Spleen (tissue), 11 donors: ENCODE data around the gene ALG5. TPM values are rescaled to one million over a fixed set of nuclear protein-coding genes. Genes with fewer than 3 reads are reported as not detected.

Source experiments
- DNase-seq: peaks from one replicate; pipeline ENCODE4 v3.0.0-alpha.2; 2020
- H3K27ac ChIP-seq, 8 donors: fragments of 200-600 bp; sonication (generic) in 7 of 8; 1 replicate in 4 of 8; 2 replicates in 4 of 8; pipeline versions ENCODE4 v1.5.0 to v1.8.0; 2016 to 2021; ENCODE audit warnings: inconsistent platforms in 4 of 8, mild to moderate bottlenecking in 4 of 8, moderate library complexity in 1 of 8
- H3K27me3 ChIP-seq, 7 donors: fragments of 200-600 bp; sonication (generic) in 6 of 7; replicated peaks in 1 of 7; 1 replicate in 4 of 7; 2 replicates in 3 of 7; pipeline versions ENCODE4 v1.5.0 to v1.8.0; 2016 to 2021; ENCODE audit warnings: inconsistent platforms in 3 of 7, mild to moderate bottlenecking in 1 of 7
- H3K36me3 ChIP-seq, 6 donors: fragments of 200-600 bp; sonication (generic) in 5 of 6; 1 replicate in 4 of 6; 2 replicates in 2 of 6; pipeline versions ENCODE4 v1.5.0 to v1.8.0; 2016 to 2021; ENCODE audit warnings: inconsistent platforms in 2 of 6
- H3K4me1 ChIP-seq, 6 donors: fragments of 200-600 bp; sonication (generic) in 5 of 6; 1 replicate in 3 of 6; 2 replicates in 3 of 6; pipeline versions ENCODE4 v1.5.0 to v1.8.0; 2016 to 2021; ENCODE audit warnings: inconsistent platforms in 3 of 6
- H3K4me3 ChIP-seq, 8 donors: fragments of 200-600 bp; sonication (generic) in 7 of 8; 1 replicate in 4 of 8; 2 replicates in 4 of 8; pipeline versions ENCODE4 v1.5.0 to v1.8.0; 2016 to 2021; ENCODE audit warnings: inconsistent platforms in 4 of 8, mild to moderate bottlenecking in 4 of 8, moderate library complexity in 2 of 8
- H3K9me3 ChIP-seq, 8 donors: fragments of 200-600 bp; sonication (generic) in 7 of 8; 1 replicate in 4 of 8; 2 replicates in 4 of 8; pipeline versions ENCODE4 v1.5.0 to v1.8.0; 2016 to 2021; ENCODE audit warnings: inconsistent platforms in 4 of 8
- CTCF ChIP-seq, 11 experiments: fragments of 200-600 bp in 7 of 11; fragments of 450-650 bp in 4 of 11; sonication (generic) in 4 of 11; IDR thresholded peaks in 8 of 11; conservative IDR thresholded peaks in 3 of 11; 1 replicate in 7 of 11; 2 replicates in 4 of 11; pipeline versions ENCODE4 v1.4.0 to v1.8.0; 2016 to 2021; ENCODE audit warnings: antibody characterized with exemption in 11 of 11, inconsistent platforms in 4 of 11, mild to moderate bottlenecking in 1 of 11
- POLR2A ChIP-seq, 3 donors: fragments of 450-650 bp; IDR thresholded peaks; one replicate each; pipeline ENCODE4 v1.5.1; 2017; ENCODE audit warnings: antibody characterized with exemption in 3 of 3, mild to moderate bottlenecking in 1 of 3
- POLR2AphosphoS5 ChIP-seq, 3 donors: sonication (generic); formaldehyde crosslinking; IDR thresholded peaks; one replicate each; pipeline ENCODE4 v1.5.1; 2017; ENCODE audit warnings: antibody characterized with exemption in 3 of 3
- WGBS, 5 donors: extraction: QIAGEN DNeasy Blood & Tissue Kit in 3 of 5; methylation state at CpG; one replicate each; pipeline versions ENCODE4 v1.1.5 to v1.1.7; 2013 to 2018; 5-methylcytosine and 5-hydroxymethylcytosine counted together
- intact Hi-C: fragments of 100-400 bp; cut with DNase I; formaldehyde crosslinking; loops from one replicate; pipeline ENCODE4 v1.15.0; 2023; ENCODE audit warnings: low total_unique reads
- polyA plus RNA-seq, 3 donors: library from polyadenylated mRNA; stranded (reverse); fragments of 200-250 nt; gene quantifications; one replicate each; pipeline ENCODE4 v1.2.1, GENCODE V29; 2013
- total RNA-seq, 7 donors: library from RNA; depleted of rRNA in 3 of 7; stranded (reverse); fragments of >200 nt in 3 of 7; fragmentation: NEBNext Ultra II Directional in 4 of 7; extraction: Animal tissue kit (Norgen Biotek cat#: 25700) in 4 of 7; gene quantifications; one replicate each; pipeline versions ENCODE4 v1.1.0 to v1.2.1, GENCODE V29; 2016 to 2021
- donor health status: healthy with polysubstance abuse.
- donor health status: DM: no; HTN: no; CAD: no; lungs with moderate emphysema.
- donor health status: DM: no; HTN: no; CAD: no.
- donor health status: Bipolar disorder and iron deficiency.
- donor health status: healthy.
- donor health status: DM: no; HTN: no; CAD: no.
- donor health status: DM: yes; HTN: yes; CAD: no.

ALG5 gene
- total and polyA plus RNA-seq, 10 donors = 20.8 to 36.8 (median 25.0) TPM

- Histone ChIP-seq H3K4me3 (no peak overlapping the region), H3K27me3 (no peaks in the 10 kb centered on the region), H3K9me3 (no peaks in the 10 kb centered on the region), H3K4me1 (no peaks in the 10 kb centered on the region), H3K36me3 (no peaks in the 10 kb centered on the region), H3K27ac (no peak overlapping the region)
- DNase-seq = no peak
- WGBS, 5 donors = 84 to 97% (median 90%) methylated on average over 2 of the region's 2 CpGs
- no peak for TF ChIP-seq POLR2A (IDR thresholded peaks at IDR 0.05)
- TF ChIP-seq POLR2AphosphoS5 (IDR thresholded peaks at IDR 0.05) = no peak
- TF ChIP-seq CTCF (IDR thresholded peaks at IDR 0.05 in 8 of 11, conservative IDR thresholded peaks at IDR 0.05 in 3 of 11) = no peak
- intact Hi-C loops = no loop called here
Observed at GRCh38 chr13:36907821-36908220, 91.3 kb downstream of the ALG5 start.

GRCh38 chr13:36907266-36907665, 91.9 kb downstream of the ALG5 start:
- H3K4me3 ChIP-seq = no peak overlapping the region
- intact Hi-C loops = no loop called here
- no peak overlapping the region for H3K27ac ChIP-seq
- H3K4me1 ChIP-seq = no peaks in the 10 kb centered on the region
- no peak for DNase-seq
- no peaks in the 10 kb centered on the region for H3K9me3 ChIP-seq
- H3K27me3 ChIP-seq = no peaks in the 10 kb centered on the region
- TF ChIP-seq CTCF (IDR thresholded peaks at IDR 0.05 in 8 of 11, conservative IDR thresholded peaks at IDR 0.05 in 3 of 11) (no peak), POLR2A (IDR thresholded peaks at IDR 0.05) (no peak), POLR2AphosphoS5 (IDR thresholded peaks at IDR 0.05) (no peak)
- no peaks in the 10 kb centered on the region for H3K36me3 ChIP-seq
- WGBS, 5 donors = 83 to 91% (median 91%) methylated on average over 4 of the region's 4 CpGs

- Histone ChIP-seq H3K4me3 (no peak overlapping the region), H3K9me3 (no peaks in the 10 kb centered on the region), H3K27me3 (no peaks in the 10 kb centered on the region), H3K4me1 (no peaks in the 10 kb centered on the region), H3K36me3 (no peaks in the 10 kb centered on the region), H3K27ac (no peak overlapping the region)
- WGBS, 5 donors = 90 to 94% (median 93%) methylated on average over 5 of the region's 5 CpGs
- no peak for DNase-seq
- TF ChIP-seq POLR2AphosphoS5 (IDR thresholded peaks at IDR 0.05) = no peak
- TF ChIP-seq CTCF (IDR thresholded peaks at IDR 0.05 in 8 of 11, conservative IDR thresholded peaks at IDR 0.05 in 3 of 11) = no peak
- TF ChIP-seq POLR2A (IDR thresholded peaks at IDR 0.05) = no peak
- intact Hi-C loops = no loop called here
Observed at GRCh38 chr13:36905944-36906343, 93.2 kb downstream of the ALG5 start.

GRCh38 chr13:36903925-36904595, 95.1 kb downstream of the ALG5 start:
- Histone ChIP-seq H3K27me3 (no peaks in the 10 kb centered on the region), H3K9me3 (peaks cover 0 to 9% (median 0%) of the 10 kb centered on the region in 8 donors), H3K4me1 (no peaks in the 10 kb centered on the region), H3K4me3 (no peak overlapping the region), H3K27ac (no peak overlapping the region), H3K36me3 (no peaks in the 10 kb centered on the region)
- no peak for DNase-seq
- intact Hi-C loops = no loop called here
- WGBS, 5 donors = 92 to 97% (median 94%) methylated on average over 8 of the region's 8 CpGs
- no peak for TF ChIP-seq POLR2AphosphoS5 (IDR thresholded peaks at IDR 0.05)
- TF ChIP-seq POLR2A (IDR thresholded peaks at IDR 0.05) = no peak
- TF ChIP-seq CTCF (IDR thresholded peaks at IDR 0.05 in 8 of 11, conservative IDR thresholded peaks at IDR 0.05 in 3 of 11) = no peak

Other genes starting within 250 kb of the ALG5 start
- 1 to 10 TPM; 5.7 to 9.3 (median 7.2) TPM for gene RFXAP, start 180.1 kb downstream of the ALG5 start, total RNA-seq
- gene RFXAP, start 180.1 kb downstream of the ALG5 start, polyA plus RNA-seq = 1 to 10 TPM; 4.6 to 5.5 (median 5.0) TPM
- 1 to 10 TPM; 1.2 to 2.9 (median 1.7) TPM for gene SMAD9, start 79.1 kb downstream of the ALG5 start, total RNA-seq
- gene SMAD9, start 79.1 kb downstream of the ALG5 start, polyA plus RNA-seq = 1 to 10 TPM in 1 of 3 donors, under 1 TPM in 2; 0.67 to 1.1 (median 0.80) TPM
- 10 to 100 TPM; 24.9 to 43.7 (median 37.0) TPM for gene EXOSC8, start 1.4 kb upstream of the ALG5 start, total RNA-seq
- gene EXOSC8, start 1.4 kb upstream of the ALG5 start, polyA plus RNA-seq = 10 to 100 TPM; 54.2 to 86.2 (median 70.3) TPM
- gene SUPT20H, start 60.3 kb upstream of the ALG5 start, total RNA-seq = 10 to 100 TPM; 53.8 to 95.3 (median 72.7) TPM
- 10 to 100 TPM; 22.0 to 22.9 (median 22.8) TPM for gene SUPT20H, start 60.3 kb upstream of the ALG5 start, polyA plus RNA-seq
- gene CSNK1A1L, start 106.3 kb upstream of the ALG5 start, total RNA-seq = not detected
- gene CSNK1A1L, start 106.3 kb upstream of the ALG5 start, polyA plus RNA-seq = not detected